Measurements from ENCODE around the gene SKI. TPM values are rescaled to one million over a fixed set of nuclear protein-coding genes. Genes with fewer than 3 reads are reported as not detected.
"Not testable (repeated sequence)": the region's sequence is repeated elsewhere in the genome, so short reads cannot be mapped to it uniquely, and the experiment has no call there.

The SKI gene
- polyA plus RNA-seq, 3 donors, result 48.7 to 63.3 (median 56.2) TPM

DNA sequence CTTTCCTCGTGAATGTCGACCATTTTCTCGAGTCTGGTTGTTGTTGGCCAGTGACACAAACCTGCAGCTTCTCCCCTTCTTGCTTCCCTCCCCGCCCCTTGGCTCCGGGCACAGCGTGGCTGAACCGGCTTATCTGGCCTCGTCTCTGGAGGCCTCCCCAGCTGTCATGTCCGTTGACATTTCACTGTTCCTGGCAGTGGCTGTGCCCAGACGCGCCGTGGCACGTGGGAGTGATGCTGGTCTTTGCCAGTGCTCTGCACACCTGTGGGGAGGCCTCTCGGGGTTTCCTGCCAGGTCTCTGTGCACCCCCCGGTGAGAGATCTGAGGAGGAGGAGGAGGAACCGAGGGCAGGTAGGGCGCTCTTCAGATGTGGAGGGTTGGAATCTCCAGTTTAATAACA, 23.7 kb downstream of the SKI start:
- DNase-seq (ENCODE audit: extremely low read depth in 1 of 11, low read depth in 9 of 11, low spot score in 4 of 11), result no peak

DNA sequence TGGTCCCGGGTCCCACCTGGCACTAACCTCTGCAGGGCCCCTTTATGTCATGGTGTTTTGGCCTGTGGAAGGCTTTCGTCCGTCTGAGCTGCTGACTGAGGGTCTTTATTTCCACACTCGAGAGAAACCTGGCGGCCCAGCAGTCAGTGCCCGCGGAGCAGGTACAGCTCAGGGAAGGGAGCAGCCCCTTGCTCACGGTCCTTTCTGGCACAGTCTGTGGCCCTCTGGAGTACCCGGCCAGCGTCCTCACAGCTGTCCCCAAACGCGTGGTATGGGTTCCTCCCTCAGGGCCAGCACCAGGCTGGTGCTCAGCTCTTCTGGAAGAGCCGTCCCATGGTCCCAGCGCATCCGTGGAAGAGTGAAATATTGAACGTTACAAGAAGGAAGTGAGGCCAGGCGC, 24.3 kb downstream of the SKI start:
- no peak for DNase-seq (ENCODE audit: extremely low read depth in 1 of 11, low read depth in 9 of 11, low spot score in 4 of 11)

DNA sequence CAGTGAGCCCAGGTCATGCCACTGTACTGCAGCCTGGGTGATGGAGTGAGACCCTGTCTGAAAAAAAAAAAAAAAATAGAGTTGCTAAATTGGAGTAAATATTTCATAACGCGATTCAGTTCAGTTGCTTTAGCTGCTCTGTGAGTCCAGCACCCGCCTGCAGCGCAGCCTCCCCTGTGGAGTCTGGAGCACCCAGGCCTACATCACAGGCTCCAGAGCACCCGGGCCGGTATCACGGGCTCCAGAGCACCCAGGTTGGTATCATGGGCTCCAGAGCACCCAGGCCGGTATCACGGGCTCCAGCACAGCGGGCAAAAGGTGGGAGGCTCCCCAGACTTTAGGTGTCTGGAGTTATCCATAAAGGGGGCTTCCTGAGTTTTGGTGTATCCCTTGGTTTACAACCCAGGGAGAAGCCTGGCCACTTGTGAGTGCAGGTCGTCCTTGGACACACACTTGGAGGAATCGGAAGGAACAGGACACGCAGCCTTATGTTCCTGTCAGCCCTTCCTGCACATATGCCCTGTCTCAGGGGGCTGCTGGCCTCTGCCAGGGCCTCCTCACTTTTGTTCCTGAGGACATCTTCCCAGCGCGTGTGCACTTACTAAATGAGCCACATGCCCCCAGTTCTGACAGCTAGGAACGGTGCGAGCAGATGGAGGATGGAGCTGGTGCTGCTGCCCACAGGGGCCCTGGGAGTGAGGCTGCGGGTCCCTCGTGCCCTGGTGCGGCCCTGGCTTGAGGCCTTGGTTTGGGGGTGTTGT, 25.1 kb downstream of the SKI start:
- no peak for DNase-seq (ENCODE audit: extremely low read depth in 1 of 11, low read depth in 9 of 11, low spot score in 4 of 11)

DNA sequence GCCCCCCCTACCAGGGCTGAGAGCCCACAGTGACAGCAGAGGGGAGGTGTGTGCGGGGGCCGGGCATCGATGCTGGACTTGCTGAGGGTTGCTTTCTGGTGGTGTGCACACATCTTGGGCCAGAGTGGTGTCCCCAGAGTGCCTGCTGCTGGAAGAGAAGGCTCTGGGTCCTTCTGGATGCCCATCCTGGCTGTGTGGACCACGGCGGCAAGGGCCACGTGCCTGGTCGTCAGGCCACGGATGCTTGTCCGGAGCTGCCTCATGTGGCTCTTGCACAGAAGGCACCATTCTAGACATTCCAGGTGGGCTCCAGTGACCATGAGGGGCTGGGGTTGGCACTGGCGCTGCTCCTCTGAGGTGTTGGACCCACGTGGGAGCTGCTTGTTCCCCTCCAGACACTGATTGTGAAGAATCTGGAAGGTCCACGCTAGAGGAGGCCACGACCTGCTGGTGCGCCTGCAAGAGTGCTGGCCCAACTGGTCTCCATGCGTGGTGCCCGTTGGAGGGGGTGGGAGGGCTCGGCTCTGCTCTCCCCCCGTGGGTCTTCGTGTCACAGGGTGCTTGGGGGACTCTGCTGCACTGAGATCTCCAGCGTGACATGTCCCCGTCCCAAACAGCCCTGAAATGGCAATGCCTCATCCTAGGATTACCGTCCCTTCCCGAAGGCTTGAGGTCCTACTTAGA, 25.8 kb downstream of the SKI start:
- DNase-seq (ENCODE audit: extremely low read depth in 1 of 11, low read depth in 9 of 11, low spot score in 4 of 11), result no peak

DNA sequence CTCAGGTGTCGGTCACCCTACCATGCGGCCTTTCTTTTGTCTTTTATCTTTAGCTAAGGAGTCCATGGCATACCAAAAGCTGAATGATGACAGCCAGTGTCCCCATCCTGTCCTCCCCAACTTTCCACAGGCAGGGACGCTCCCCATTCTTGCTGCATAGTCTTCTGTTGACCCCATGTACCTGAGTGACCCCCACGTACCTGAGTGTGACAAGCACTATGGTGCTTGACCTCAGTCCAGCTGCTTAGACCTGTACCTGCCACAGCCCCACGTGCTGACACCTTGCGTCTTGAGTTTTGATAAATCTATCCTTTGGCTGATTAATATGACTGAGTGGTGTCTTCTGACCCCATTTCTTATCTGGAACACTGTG, 26.9 kb downstream of the SKI start:
- DNase-seq (ENCODE audit: extremely low read depth in 1 of 11, low read depth in 9 of 11, low spot score in 4 of 11), result no peak

DNA sequence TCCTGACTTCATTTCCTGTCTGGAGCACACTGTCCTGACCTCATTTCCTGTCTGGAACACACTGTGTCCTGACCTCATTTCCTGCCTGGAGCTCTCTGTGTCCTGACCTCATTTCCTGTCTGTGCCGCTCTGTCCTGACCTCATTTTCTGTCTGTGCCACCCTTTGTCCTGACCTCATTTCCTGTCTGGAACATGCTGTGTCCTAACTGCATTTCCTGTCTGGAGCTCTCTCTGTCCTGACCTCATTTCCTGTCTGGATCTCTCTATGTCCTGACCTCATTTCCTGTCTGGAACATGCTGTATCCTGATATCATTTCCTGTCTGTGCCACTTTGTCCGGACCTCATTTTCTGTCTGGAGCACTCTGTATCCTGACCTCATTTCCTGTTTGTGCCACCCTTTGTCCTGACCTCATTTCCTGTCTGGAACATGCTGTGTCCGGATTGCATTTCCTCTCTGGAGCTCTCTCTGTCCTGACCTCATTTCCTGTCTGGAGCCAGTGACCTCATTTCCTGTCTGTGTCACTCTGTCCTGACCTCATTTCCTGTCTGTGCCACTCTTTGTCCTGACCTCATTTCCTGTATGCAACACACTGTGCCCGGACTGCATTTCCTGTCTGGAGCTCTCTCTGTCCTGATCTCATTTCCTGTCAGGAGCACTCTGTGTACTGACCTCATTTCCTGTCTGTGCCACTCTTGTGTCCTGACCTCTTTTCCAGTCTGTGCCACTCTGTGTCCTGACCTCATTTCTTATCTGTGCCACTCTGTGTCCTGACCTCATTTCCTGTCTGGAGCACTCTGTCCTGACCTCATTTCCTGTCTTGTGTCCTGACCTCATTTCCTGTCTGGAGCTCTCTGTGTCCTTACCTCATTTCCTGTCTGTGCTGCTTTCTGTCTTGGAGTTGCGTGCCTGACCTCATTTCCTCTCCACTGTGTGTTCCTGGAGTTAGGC, 27.6 kb downstream of the SKI start:
- no peak for DNase-seq (ENCODE audit: extremely low read depth in 1 of 11, low read depth in 9 of 11, low spot score in 4 of 11)

DNA sequence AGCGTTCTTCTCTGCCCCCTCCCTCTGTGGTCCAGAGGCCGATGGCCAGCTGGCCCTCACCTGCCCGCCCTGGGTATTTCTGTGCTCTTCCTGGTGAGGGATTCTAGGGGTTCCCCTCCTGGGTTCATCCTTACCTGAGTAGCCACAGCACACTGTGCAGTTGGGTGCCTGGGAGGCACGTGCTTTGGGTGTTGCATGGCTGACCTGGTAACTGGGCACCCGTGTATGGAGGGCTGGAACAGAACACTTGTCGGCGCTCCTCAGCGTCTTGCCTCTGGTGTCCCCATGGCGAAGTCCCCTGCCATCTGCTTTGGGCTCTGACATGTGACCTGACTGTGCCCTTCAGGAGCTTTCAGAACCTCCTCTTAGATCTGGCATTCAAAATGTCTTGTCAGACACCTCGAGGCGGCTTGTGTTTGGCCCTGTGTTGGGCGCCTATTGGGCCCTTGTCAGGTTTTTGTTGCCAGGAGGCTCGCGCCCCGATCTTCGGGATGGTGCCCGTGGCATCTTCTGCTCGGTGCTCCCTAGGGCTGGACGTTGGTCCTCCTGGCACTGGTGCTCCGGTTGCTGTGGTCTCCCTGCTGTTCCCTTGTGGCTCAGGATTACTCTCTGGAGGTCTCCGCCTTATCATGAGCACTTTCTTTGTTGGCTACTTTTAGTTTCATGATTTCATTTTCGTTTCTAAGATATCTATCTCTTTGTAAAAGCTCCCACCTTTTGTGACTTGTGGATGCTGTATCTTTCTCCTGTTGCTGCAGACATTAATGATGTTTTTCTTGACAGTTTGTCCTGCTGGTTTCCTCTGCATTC, 28.5 kb downstream of the SKI start:
- no peak for DNase-seq (ENCODE audit: extremely low read depth in 1 of 11, low read depth in 9 of 11, low spot score in 4 of 11)

DNA sequence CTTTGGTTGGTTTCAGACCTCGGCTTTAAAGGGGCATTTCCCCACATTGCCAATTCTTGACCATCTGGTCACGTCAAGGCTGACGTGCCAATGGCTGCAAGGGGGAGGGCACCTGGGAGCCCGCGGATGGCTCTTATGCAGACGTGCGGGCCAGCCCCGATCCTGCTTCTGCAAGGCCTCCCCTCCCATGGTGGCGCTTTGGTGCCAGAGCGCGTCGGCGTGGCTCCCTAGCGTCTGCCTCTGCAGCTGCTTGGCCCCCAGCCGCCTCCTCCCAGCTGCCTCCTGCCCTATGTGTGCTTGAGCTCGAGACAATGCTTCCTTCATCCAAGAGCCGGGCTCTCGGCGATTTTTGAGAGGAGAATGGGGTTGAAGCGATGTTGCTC, 29.1 kb downstream of the SKI start:
- no peak for DNase-seq (ENCODE audit: extremely low read depth in 1 of 11, low read depth in 9 of 11, low spot score in 4 of 11)

DNA sequence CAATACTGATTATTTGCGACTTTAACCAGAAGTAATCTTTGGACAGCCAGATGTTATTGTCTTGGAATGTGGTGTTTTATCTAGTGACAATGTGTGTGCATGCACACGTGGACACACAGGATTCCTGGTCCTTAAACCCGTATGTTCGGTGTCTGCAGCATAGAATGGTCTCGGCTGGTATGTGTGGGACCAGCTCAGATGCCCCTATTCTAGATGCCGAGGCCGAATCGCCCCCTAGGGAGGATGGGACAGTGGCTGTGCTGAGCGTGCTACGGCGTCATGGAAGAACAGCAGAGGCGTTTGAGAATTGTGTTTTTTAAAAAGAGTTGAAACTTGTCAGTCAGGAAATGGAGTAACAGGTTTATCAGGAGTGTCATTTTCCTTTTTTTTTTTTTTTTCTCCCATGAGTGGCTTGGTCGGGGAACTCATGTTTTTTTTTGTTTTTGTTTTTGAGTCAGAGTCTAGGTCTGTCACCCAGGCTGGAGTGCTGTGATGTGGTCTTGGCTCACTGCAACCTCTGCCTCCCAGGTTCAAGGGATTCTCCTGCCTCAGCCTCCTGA, 30.1 kb downstream of the SKI start:
- no peak for DNase-seq (ENCODE audit: extremely low read depth in 1 of 11, low read depth in 9 of 11, low spot score in 4 of 11)

DNA sequence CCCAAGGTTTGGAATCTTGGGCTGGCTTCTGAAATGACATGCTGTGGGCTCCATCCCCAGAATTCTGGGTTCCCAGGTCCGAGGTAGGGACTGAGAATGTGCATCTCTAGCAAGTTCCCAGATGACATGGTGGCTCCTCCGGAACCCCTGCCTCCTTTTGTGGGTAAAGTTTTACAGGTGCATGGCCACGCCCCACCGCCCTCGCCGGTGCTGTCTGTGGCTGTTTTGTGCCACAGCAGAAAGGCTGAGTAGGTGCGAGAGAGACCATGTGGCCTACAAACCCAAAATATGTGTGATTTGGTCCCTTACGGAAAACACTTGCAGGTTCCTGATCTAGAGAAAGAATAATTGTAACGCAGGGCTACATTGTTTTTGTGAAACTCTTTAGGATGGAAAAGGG, 30.9 kb downstream of the SKI start:
- no peak for DNase-seq (ENCODE audit: extremely low read depth in 1 of 11, low read depth in 9 of 11, low spot score in 4 of 11)

DNA sequence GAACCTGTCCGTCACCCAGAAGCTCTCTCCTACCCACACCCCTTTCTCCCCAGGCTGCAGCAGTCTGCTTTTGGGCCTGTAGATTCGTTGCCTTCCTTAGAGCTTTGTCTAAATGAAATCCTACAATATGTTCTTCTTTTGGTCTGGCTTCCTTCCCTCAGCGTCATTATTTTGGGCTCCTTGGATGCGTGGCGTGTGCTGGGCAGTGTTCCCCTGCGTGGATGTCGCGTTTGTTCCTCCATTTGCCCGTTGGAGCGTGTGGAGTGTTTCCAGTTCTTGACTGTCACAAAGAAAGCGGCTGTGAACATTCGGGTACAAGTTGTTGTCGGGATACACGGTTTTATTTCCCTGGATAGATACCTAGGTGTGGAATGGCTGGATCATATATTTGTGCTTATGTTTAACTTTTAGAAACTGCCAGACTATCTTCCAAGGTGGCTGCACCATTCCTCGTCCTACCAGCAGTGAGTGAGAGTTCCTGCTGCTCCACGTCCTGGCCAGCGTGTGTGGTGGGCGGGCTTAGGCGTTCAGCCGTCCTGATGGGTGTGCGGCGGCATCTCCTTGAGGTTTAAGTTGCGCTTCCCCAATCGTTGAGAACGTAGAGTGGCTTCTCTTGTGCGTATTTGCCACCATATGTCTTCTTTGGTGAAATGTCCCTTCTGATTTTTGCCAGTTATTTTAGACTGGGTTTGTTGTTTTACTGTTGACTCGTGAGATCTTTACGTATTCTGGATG, 31.7 kb downstream of the SKI start:
- no peak for DNase-seq (ENCODE audit: extremely low read depth in 1 of 11, low read depth in 9 of 11, low spot score in 4 of 11)

DNA sequence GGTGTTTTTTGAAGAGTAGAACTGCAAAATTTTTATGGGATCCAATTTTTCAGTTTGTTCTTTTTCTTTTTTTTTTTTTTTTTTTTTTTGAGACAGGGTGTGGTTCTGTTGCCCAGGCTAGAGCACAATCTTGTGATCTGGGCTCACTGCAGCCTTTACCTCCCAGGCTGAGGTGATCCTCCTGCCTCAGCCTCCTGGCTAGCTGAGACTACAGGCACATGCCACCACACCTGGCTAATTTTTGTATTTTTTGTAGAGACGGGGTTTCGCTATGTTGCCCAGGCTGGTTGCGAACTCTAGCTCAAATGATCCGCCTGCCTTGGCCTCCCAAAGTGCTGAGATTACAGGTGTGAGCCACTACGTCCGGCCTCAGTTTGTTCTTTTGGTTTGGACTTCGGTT, 32.4 kb downstream of the SKI start:
- not testable (repeated sequence) for DNase-seq (ENCODE audit: extremely low read depth in 1 of 11, low read depth in 9 of 11, low spot score in 4 of 11)

DNA sequence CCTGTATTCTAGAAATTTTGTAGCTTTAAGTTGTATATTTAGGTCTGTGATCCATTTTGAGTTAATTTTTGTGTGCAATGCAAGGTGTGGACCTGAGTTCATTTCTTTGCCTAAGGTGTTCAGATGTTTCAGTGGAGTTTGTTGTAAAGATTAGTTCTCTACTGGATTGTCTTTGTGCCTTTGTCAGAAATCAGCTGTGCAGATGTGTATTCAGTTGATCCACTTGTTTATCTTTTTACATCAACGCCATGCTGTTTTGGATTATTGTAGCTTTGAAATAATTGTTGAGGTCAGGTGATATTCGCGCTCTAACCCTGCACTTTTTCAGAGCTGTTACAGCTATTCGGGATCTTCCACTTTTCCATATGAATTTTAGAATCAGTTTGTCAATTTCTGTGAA, 32.8 kb downstream of the SKI start:
- DNase-seq (ENCODE audit: extremely low read depth in 1 of 11, low read depth in 9 of 11, low spot score in 4 of 11), result no peak

DNA sequence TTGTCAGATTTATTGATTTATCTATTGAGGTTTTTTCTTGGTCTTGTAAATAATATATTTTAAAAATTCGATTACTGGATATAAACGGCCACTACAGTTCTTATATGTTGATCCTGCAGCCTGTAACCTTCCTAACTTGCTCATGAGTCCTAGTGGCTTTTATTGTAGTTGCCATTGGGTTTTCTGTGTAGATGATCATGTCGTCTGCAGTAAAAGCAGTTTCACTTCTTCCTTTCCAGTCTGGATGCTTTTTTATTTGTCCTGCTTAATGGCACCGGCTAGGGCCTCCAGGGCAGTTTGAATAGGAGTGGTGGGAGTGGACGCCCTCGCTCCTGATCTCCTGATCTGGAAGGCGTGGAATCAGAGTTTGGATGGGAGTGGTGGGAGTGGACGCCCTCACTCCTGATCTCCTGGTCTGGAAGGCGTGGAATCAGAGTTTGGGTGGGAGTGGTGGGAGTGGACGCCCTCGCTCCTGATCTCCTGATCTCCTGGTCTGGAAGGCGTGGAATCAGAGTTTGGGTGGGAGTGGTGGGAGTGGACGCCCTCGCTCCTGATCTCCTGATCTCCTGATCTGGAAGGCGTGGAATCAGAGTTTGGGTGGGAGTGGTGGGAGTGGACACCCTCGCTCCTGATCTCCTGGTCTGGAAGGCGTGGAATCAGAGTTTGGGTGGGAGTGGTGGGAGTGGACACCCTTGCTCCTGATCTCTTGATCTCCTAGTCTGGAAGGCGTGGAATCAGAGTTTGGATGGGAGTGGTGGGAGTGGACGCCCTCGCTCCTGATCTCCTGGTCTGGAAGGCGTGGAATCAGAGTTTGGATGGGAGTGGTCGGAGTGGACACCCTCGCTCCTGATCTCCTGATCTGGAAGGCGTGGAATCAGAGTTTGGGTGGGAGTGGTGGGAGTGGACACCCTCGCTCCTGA, 33.6 kb downstream of the SKI start:
- DNase-seq (ENCODE audit: extremely low read depth in 1 of 11, low read depth in 9 of 11, low spot score in 4 of 11), result not testable (repeated sequence)

DNA sequence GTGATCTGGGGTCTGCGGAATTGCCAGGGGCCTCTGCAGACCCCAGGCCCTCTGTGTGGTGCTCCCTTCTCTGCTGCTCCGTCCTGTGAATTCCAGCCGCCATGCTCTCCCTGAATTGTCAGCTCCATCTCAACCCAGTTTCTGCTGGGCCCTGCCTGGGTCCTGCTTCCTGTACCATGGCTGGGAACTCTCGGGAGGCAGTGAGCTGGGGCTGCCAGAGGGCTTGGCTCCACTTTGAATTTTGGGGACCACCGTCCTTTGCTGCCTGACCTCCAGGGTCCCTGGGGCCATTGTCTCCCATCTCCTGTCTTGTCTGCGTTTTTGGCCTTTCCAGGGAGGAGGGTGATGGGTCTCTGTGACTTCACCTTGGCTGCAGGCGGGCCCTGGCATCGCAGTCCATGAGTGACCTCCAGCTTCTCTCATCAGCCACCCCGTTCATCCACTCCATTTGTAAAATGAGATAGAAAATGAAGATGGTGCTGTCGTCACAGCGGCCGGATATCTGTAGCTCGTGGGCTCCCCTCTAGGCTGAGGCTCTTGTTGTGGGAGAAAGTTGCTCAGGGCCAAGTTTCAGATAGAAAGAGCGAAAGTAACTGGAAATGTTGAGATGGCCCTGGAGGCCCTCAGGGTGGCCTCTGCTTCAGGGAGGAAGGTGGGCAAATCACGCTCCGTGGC, 38.3 kb downstream of the SKI start:
- no peak for DNase-seq (ENCODE audit: extremely low read depth in 1 of 11, low read depth in 9 of 11, low spot score in 4 of 11)

DNA sequence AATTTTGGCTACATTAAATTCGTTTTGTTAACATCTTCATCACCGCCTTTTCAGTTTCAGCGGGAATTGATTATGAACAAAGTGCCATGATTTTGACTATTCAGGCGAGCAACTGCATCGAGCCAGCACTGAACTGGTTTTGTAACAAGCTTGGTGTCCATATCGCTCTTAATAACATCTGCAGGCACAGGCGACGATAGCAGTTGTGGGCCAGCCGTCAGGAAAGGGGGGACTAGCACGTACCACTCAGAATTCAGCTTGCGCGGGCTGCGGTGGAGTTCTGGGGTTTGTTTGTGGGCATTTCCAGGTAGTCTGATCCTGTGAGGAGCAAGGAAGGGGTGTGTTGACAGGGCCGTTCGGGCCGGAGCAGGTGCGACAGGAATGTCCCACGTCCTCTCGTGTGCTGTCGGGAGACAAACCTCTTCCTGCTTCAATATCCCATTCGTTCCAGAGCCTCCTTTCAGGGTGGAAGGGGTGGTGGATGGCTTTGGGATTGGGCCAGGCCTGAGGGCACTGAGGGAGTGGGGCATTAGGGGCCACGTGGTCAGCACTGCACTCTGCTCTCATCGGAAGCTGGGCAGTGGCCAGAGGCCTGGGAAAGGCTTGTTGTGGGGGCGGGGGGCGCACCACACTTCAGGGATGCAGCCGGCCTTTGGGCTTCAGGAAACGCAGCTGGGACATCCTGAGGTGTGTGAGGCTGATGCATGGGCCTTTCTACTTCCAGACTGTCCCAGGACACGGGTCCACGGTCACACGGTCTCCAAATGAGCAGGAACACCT, 39.1 kb downstream of the SKI start:
- DNase-seq (ENCODE audit: extremely low read depth in 1 of 11, low read depth in 9 of 11, low spot score in 4 of 11), result no peak

All from renal cortex interstitium (tissue), 11 donors.